ENCODE measurements around the gene HARS1. TPM values are rescaled to one million over a fixed set of nuclear protein-coding genes. Genes with fewer than 3 reads are reported as not detected.

Gene HARS1
- total and polyA plus RNA-seq, 10 of the 15 experiments (the other 5 are each of a cell fraction or from before 2014, with no cell fraction given): 12.0 to 93.8 (median 76.9) TPM

DNA sequence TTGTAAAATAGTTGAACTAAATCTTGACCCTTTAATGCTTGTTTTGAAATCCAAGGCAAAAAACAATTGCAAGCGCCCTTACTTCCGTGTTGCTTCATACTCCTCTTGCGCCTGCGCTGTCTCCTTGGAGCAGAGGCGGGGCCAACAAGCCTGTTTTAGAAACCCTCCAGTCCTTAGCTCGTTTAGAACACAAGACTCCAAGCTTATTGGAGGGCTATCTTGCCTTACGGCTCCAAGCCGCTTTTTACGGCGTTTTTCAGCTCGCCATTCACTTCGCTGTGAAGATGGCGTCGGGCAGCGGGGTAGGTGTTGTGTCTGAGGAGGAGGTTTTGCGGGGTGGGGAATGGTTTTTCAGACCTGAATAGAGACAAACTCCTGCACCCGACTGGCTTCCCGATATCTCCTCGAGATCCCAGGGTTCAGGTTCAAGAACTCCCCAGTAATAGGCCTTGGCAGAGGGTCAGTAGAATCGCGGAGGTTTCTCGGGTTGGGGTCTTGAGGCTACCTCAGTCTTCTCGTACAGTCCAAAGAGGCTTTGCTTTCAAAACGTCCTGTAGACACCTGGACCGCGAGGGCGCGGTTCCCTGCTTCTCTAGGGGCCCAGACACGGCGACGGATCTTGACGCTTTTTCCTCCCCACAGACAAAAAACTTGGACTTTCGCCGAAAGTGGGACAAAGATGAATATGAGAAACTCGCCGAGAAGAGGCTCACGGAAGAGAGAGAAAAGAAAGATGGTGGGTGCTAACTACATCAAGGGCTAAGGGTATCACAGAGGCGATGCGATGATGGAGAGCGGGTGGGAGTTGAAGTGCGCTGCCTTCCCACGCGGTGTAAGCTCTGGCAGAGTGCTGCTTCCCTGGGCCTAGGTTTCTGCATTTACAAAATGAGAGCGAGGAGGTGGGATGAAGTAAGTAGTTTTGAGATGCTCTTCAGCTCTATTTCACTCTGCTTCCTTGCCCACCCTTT is 9.3 kb upstream of the HARS1 start, which contains the start of gene ZMAT2 (continued):
- TF ChIP-seq, protein P1, sequence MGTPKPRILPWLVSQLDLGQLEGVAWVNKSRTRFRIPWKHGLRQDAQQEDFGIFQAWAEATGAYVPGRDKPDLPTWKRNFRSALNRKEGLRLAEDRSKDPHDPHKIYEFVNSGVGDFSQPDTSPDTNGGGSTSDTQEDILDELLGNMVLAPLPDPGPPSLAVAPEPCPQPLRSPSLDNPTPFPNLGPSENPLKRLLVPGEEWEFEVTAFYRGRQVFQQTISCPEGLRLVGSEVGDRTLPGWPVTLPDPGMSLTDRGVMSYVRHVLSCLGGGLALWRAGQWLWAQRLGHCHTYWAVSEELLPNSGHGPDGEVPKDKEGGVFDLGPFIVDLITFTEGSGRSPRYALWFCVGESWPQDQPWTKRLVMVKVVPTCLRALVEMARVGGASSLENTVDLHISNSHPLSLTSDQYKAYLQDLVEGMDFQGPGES (IDR thresholded peaks at IDR 0.05): 0 out of 2 replicates have a peak, but pooled peaks have one; percentile 26
- TF ChIP-seq, protein P2, sequence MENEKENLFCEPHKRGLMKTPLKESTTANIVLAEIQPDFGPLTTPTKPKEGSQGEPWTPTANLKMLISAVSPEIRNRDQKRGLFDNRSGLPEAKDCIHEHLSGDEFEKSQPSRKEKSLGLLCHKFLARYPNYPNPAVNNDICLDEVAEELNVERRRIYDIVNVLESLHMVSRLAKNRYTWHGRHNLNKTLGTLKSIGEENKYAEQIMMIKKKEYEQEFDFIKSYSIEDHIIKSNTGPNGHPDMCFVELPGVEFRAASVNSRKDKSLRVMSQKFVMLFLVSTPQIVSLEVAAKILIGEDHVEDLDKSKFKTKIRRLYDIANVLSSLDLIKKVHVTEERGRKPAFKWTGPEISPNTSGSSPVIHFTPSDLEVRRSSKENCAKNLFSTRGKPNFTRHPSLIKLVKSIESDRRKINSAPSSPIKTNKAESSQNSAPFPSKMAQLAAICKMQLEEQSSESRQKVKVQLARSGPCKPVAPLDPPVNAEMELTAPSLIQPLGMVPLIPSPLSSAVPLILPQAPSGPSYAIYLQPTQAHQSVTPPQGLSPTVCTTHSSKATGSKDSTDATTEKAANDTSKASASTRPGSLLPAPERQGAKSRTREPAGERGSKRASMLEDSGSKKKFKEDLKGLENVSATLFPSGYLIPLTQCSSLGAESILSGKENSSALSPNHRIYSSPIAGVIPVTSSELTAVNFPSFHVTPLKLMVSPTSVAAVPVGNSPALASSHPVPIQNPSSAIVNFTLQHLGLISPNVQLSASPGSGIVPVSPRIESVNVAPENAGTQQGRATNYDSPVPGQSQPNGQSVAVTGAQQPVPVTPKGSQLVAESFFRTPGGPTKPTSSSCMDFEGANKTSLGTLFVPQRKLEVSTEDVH (IDR thresholded peaks at IDR 0.05; ENCODE audit: low read depth, partially characterized antibody): peak; percentile 97
- TF ChIP-seq, protein P3, sequence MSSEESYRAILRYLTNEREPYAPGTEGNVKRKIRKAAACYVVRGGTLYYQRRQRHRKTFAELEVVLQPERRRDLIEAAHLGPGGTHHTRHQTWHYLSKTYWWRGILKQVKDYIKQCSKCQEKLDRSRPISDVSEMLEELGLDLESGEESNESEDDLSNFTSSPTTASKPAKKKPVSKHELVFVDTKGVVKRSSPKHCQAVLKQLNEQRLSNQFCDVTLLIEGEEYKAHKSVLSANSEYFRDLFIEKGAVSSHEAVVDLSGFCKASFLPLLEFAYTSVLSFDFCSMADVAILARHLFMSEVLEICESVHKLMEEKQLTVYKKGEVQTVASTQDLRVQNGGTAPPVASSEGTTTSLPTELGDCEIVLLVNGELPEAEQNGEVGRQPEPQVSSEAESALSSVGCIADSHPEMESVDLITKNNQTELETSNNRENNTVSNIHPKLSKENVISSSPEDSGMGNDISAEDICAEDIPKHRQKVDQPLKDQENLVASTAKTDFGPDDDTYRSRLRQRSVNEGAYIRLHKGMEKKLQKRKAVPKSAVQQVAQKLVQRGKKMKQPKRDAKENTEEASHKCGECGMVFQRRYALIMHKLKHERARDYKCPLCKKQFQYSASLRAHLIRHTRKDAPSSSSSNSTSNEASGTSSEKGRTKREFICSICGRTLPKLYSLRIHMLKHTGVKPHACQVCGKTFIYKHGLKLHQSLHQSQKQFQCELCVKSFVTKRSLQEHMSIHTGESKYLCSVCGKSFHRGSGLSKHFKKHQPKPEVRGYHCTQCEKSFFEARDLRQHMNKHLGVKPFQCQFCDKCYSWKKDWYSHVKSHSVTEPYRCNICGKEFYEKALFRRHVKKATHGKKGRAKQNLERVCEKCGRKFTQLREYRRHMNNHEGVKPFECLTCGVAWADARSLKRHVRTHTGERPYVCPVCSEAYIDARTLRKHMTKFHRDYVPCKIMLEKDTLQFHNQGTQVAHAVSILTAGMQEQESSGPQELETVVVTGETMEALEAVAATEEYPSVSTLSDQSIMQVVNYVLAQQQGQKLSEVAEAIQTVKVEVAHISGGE (CRISPR knock-in tag; IDR thresholded peaks at IDR 0.05): no peak
- TF ChIP-seq RFX5 (IDR thresholded peaks at IDR 0.05; ENCODE audit: low read depth, low read length): no peak
- TF ChIP-seq SMARCA5 (IDR thresholded peaks at IDR 0.05): no peak
- no peak for TF ChIP-seq ZBTB33 (IDR thresholded peaks at IDR 0.05)
- no peak for TF ChIP-seq TCF7 (IDR thresholded peaks at IDR 0.05; ENCODE audit: borderline replicate concordance)
- TF ChIP-seq MTA2 (IDR thresholded peaks at IDR 0.05; ENCODE audit: low read depth): no peak
- TF ChIP-seq, protein P4, sequence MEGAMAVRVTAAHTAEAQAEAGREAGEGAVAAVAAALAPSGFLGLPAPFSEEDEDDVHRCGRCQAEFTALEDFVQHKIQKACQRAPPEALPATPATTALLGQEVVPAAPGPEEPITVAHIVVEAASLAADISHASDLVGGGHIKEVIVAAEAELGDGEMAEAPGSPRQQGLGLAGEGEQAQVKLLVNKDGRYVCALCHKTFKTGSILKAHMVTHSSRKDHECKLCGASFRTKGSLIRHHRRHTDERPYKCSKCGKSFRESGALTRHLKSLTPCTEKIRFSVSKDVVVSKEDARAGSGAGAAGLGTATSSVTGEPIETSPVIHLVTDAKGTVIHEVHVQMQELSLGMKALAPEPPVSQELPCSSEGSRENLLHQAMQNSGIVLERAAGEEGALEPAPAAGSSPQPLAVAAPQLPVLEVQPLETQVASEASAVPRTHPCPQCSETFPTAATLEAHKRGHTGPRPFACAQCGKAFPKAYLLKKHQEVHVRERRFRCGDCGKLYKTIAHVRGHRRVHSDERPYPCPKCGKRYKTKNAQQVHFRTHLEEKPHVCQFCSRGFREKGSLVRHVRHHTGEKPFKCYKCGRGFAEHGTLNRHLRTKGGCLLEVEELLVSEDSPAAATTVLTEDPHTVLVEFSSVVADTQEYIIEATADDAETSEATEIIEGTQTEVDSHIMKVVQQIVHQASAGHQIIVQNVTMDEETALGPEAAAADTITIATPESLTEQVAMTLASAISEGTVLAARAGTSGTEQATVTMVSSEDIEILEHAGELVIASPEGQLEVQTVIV (IDR thresholded peaks at IDR 0.05; ENCODE audit: borderline replicate concordance, partially characterized antibody): peak; percentile 100
- TF ChIP-seq, protein P5, sequence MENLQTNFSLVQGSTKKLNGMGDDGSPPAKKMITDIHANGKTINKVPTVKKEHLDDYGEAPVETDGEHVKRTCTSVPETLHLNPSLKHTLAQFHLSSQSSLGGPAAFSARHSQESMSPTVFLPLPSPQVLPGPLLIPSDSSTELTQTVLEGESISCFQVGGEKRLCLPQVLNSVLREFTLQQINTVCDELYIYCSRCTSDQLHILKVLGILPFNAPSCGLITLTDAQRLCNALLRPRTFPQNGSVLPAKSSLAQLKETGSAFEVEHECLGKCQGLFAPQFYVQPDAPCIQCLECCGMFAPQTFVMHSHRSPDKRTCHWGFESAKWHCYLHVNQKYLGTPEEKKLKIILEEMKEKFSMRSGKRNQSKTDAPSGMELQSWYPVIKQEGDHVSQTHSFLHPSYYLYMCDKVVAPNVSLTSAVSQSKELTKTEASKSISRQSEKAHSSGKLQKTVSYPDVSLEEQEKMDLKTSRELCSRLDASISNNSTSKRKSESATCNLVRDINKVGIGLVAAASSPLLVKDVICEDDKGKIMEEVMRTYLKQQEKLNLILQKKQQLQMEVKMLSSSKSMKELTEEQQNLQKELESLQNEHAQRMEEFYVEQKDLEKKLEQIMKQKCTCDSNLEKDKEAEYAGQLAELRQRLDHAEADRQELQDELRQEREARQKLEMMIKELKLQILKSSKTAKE (IDR thresholded peaks at IDR 0.05; ENCODE audit: low read depth, poor library complexity, severe bottlenecking): no peak
- no peak for TF ChIP-seq CHD4 (IDR thresholded peaks at IDR 0.05)
- no peak for TF ChIP-seq SMC3 (IDR thresholded peaks at IDR 0.05; ENCODE audit: borderline replicate concordance, low read length)
- TF ChIP-seq JUNB (IDR thresholded peaks at IDR 0.05): no peak

All from GM12878 (cell line).